Measurements from ENCODE around the gene WNT9A.

DNA sequence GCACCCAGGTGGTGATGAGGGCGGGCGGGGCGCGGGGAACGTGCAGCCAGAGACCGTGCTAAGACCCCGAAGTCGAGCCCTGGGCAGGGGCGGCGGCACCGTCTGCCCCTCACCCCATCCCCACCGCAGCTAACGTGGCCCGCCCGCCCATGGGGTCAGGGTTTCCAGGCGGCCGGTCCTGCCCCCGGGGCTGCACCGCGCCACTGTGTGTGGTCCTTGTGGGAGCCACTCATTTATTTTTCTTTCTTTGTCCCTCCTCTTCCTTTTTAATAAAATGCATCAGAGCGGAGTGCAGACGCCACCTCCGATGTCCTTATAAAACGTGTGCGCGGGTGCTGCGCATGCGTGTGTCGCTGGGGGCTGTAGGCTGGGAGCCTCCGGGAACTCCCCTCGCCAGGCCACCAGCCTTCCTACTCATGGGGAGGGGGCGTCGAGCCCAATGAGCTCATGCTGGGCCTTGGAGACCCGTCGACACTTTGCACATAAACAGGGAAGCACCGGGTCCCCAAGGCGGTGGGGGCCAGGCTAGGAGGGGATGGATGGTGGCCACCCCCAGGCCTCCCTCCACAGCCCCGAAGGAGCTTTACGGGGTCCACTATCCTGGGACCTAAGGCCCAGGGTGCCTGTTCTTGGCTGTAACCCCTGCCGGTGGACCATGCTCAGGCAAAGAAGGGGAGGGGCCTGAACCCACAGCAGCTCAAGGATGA lies 59.9 kb downstream of the WNT9A start:
- TF ChIP-seq CTCF (conservative IDR thresholded peaks at IDR 0.05; ENCODE audit: low read length) (no peak), EZH2phosphoT487 (IDR thresholded peaks at IDR 0.05; ENCODE audit: borderline replicate concordance, low read depth, low read length) (no peak)
